Fibroblast of the aortic adventitia (primary cell): ENCODE measurements around the gene A1BG. TPM values are rescaled to one million over a fixed set of nuclear protein-coding genes. Genes with fewer than 3 reads are reported as not detected.

Source experiments
- DNase-seq: peaks from one replicate; pipeline ENCODE4 v3.0.0-alpha.2; 2010; ENCODE audit warnings: low read depth
- H3K4me3 ChIP-seq: 2 replicates; pipeline ENCODE4 v1.5.1; 2011; ENCODE audit warnings: low read depth, mild to moderate bottlenecking, control low read depth, low read length, moderate library complexity
- total RNA-seq: library from RNA; depleted of rRNA; stranded (reverse); fragments of >200 nt; gene quantifications from 2 replicates; pipeline ENCODE4 v1.2.3, GENCODE V29; 2012; ENCODE audit warnings: low replicate concordance
- TF ChIP-seq, protein P1 (sequence below): IDR thresholded peaks from 2 replicates; pipeline ENCODE4 v1.5.1; 2011; ENCODE audit warnings: mild to moderate bottlenecking, low read length, control low read depth, inconsistent platforms; ENCODE audit not compliant: insufficient read depth

Gene A1BG
- total RNA-seq, 1 donor, result 6.8 TPM

DNA sequence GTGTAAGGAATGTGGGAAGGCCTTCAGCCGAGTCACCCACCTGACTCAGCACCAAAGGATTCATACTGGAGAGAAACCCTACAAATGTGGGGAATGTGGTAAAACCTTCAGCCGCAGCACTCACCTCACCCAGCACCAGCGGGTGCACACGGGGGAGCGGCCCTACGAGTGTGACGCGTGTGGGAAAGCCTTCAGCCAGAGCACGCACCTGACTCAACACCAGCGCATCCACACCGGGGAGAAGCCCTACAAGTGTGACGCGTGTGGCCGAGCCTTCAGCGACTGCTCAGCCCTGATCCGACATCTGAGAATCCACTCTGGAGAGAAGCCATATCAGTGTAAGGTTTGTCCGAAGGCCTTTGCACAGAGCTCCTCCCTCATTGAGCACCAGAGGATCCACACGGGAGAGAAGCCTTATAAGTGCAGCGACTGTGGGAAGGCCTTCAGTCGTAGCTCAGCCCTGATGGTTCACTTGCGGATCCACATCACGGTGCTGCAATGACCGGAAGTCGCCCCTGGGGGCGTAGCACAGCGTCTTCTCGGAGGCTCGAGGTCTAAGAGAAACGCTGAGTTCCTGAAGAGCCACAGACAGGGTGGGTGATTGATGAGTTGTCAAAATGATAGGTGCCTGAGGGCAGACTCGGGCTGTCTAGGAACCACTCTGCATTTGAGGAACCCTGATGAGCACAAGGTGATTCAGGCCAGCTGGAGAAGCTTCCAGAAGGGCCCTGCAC is 14.3 kb downstream of the A1BG start:
- no peak overlapping the region for H3K4me3 ChIP-seq
- TF ChIP-seq, protein P1, sequence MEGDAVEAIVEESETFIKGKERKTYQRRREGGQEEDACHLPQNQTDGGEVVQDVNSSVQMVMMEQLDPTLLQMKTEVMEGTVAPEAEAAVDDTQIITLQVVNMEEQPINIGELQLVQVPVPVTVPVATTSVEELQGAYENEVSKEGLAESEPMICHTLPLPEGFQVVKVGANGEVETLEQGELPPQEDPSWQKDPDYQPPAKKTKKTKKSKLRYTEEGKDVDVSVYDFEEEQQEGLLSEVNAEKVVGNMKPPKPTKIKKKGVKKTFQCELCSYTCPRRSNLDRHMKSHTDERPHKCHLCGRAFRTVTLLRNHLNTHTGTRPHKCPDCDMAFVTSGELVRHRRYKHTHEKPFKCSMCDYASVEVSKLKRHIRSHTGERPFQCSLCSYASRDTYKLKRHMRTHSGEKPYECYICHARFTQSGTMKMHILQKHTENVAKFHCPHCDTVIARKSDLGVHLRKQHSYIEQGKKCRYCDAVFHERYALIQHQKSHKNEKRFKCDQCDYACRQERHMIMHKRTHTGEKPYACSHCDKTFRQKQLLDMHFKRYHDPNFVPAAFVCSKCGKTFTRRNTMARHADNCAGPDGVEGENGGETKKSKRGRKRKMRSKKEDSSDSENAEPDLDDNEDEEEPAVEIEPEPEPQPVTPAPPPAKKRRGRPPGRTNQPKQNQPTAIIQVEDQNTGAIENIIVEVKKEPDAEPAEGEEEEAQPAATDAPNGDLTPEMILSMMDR, result peak; percentile 4
- DNase-seq, result no peak

DNA sequence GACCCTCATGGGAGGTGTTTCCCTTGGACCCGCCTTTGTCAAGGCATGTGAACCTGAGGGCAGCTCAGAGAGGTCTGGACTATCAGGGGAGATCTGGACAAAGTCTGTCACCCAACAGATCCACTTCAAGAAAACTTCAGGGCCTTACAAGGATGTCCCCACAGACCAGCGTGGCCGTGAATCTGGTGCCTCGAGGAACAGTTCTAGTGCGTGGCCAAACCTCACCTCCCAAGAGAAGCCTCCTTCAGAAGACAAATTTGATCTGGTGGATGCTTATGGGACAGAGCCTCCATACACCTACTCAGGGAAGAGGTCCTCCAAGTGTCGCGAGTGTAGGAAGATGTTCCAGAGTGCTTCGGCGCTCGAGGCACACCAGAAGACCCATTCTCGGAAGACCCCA is 15.0 kb downstream of the A1BG start:
- TF ChIP-seq, protein P1, result no peak
- DNase-seq, result no peak
- H3K4me3 ChIP-seq, result no peak overlapping the region

DNA sequence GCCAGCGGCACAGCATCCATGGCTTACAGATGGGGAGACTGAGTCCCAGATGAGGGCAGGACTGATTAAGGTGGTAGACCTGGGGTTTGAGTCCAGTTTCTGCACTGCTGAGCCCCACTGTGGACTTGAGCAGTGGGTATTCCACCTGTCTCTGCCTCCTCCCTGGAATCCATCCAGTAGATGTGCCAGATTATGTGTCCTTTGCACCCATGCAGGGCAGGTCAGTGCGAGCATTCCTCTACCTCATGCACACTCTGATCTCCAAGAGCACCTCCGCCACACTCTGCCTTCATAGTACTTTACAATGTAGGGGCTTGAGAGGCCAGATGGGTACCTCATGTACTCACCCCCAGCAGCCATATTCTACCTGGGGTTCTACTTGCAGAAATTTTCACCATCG is 16.5 kb downstream of the A1BG start:
- TF ChIP-seq, protein P1, result no peak
- no peak overlapping the region for H3K4me3 ChIP-seq
- no peak for DNase-seq

DNA sequence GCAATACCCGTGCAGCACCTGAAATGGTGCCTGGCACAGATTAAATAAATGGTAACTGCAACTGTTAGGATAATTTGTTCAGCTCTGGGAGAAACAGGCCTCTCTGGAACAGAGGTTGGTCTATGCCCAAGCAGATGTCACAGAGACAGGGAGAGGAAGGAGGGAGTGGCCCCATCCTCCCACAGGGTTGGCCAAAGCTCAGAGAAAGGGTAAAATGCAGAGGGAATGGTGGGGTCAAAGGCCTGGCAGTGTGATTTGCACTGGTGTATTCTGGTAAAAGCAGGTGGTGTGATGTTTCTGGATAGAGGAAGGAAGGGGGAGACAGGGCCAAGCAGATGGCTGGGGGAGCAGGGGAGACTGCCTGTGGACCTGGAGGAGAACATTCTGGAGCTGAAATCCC is 17.1 kb downstream of the A1BG start:
- TF ChIP-seq, protein P1, result no peak
- no peak overlapping the region for H3K4me3 ChIP-seq
- no peak for DNase-seq

DNA sequence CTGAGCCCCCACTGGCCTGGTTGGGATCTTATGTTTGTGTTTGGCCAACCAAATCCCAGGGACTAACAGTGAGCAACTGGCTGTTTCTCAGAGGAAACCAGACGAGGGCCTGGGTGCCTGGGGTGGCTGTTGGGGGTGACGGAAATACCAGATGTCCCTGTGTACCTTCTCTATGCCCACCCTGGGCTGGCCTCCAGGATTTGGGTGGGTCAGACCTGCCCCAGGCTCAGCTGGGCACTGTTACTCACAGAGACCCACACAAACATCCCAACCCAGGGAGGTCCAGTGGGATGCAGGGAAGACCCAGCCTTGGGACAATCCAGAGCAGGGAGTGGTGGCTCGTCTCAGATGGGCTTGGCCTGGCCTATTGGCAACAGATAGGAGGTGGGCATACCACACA is 17.7 kb downstream of the A1BG start:
- TF ChIP-seq, protein P1, result no peak
- no peak for DNase-seq
- H3K4me3 ChIP-seq, result no peak overlapping the region

DNA sequence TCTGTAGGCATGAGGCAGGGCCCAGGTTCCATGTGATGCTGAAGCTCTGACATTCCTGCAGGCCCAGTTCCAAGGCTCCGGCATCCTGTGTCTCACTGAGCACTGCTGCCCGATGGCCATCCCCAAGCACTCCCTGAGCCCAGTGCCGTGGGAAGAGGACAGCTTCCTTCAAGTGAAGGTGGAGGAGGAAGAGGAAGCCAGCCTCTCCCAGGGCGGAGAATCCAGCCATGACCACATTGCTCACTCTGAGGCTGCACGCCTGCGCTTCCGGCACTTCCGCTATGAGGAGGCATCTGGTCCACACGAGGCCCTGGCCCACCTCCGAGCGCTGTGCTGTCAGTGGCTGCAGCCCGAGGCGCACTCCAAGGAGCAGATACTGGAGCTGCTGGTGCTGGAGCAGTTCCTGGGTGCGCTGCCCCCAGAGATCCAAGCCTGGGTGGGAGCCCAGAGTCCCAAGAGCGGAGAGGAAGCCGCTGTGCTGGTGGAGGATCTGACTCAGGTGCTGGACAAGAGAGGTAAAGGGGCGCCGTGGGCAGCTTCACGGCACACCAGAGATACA is 18.5 kb downstream of the A1BG start:
- TF ChIP-seq, protein P1, result no peak
- no peak for DNase-seq
- no peak overlapping the region for H3K4me3 ChIP-seq

DNA sequence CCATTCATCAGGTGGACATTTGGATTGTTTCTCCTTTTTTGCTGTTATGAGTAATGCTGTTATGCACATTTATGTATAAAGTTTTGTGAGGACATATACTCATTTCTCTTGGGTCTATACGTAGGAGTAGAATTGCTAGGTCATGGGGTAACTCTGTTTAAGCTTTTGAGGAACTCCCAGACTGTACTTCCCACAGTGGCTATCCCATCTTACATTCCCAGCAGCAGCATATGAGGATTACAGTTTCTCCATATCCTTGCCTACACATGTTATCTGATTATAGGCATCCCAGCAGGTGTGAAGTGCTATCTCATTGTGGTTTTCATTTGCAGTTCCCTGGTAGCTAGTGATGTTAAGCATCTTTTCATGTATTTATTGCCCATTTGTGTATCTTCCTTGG is 20.6 kb downstream of the A1BG start:
- DNase-seq, result no peak
- no peak overlapping the region for H3K4me3 ChIP-seq
- TF ChIP-seq, protein P1, result no peak
